Uterus (tissue), 2 donors: ENCODE measurements around the gene CDC42BPA.

Experiments
- POLR2A ChIP-seq, 2 donors: fragments of 450-650 bp; IDR thresholded peaks; one replicate each; pipeline ENCODE4 v1.6.1; 2016; ENCODE audit warnings: antibody characterized with exemption in 2 of 2, mild to moderate bottlenecking in 1 of 2, moderate library complexity in 1 of 2
- TF ChIP-seq, protein P1 (sequence below), 4 experiments: fragments of 200-600 bp in 2 of 4; fragments of 450-650 bp in 2 of 4; sonication (generic) in 2 of 4; IDR thresholded peaks; one replicate each; pipeline ENCODE4 v1.5.1; 2016 to 2019; ENCODE audit warnings: antibody characterized with exemption in 4 of 4, mild to moderate bottlenecking in 2 of 4, moderate library complexity in 1 of 4

DNA sequence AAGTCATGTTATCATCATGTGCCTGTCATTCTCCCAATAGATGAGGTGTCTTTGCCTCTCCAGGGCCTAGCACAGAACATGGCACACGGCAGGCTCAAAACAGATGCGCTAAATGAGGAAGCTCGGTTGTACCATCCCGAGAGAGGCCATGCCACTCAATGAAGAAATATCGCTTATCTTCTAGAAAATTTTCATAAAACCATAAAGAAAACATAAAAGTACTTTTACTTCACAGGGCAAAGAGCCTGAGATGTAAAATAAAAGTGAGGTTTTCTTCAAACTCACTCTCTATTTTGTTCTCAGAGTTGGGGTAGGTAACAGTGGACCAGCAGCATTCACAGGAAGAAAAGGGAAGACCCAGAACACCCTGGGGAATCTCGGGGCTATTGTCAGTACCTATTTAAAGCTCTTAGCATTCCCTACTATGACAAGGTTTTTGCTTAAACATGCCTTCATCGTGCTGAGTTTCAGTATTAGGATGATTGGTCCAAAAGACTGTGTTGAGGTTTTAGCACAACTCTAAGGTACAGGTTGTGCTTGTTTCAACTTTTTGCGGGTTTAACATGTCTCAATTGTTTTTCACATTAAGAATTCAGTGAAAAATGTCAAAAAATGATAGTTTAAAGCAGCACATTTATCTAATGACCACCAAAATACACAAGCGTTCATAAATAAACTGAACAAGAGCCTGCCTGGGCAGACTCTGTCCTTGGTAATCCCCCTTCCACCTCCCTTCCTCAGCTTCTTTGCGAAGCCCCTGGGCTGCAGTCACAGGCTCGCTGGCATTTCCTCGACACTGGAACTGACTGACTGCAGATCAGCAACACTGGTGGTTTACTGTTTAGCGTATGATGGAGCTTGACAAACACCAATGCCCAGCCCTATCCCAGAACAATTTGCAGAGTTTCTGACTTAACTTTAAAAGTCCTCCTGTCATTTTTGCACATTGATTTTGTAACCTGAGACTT, 322.6 kb downstream of the CDC42BPA start:
- TF ChIP-seq, protein P1, sequence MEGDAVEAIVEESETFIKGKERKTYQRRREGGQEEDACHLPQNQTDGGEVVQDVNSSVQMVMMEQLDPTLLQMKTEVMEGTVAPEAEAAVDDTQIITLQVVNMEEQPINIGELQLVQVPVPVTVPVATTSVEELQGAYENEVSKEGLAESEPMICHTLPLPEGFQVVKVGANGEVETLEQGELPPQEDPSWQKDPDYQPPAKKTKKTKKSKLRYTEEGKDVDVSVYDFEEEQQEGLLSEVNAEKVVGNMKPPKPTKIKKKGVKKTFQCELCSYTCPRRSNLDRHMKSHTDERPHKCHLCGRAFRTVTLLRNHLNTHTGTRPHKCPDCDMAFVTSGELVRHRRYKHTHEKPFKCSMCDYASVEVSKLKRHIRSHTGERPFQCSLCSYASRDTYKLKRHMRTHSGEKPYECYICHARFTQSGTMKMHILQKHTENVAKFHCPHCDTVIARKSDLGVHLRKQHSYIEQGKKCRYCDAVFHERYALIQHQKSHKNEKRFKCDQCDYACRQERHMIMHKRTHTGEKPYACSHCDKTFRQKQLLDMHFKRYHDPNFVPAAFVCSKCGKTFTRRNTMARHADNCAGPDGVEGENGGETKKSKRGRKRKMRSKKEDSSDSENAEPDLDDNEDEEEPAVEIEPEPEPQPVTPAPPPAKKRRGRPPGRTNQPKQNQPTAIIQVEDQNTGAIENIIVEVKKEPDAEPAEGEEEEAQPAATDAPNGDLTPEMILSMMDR (IDR thresholded peaks at IDR 0.05), result no peak
- no peak for TF ChIP-seq POLR2A (IDR thresholded peaks at IDR 0.05)
